ENCODE data around the gene PRCP.
A peak's percentile ranks its signal among the peaks of the same experiment; 100 is the strongest.

PRCP gene

GRCh38 chr11:82787981-82788380, 112.2 kb downstream of the PRCP start:
- DNase-seq = no peak

GRCh38 chr11:82786836-82787235, 113.4 kb downstream of the PRCP start:
- DNase-seq = no peak

- no peak for DNase-seq
Measured at GRCh38 chr11:82786001-82786400, 114.2 kb downstream of the PRCP start.

GRCh38 chr11:82782825-82783374, 117.3 kb downstream of the PRCP start:
- DNase-seq = no peak

DNA sequence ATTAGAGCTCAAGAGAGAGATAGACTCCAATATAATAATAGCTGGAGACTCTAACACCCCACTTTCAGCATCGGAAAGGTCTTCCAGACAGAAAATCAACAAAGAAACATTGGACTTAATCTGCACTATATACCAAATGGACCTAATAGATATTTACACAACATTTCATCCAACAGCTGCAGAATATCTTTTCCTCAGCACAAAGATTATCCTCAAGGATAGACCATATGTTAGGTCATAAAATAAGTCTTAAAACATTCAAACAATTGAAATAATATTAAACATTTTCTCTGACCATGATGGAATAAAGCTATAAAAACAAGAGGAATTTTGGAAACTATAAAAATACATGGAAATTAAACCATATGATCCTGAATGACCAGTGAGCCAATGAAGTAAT, 121.5 kb downstream of the PRCP start:
- DNase-seq = no peak

DNA sequence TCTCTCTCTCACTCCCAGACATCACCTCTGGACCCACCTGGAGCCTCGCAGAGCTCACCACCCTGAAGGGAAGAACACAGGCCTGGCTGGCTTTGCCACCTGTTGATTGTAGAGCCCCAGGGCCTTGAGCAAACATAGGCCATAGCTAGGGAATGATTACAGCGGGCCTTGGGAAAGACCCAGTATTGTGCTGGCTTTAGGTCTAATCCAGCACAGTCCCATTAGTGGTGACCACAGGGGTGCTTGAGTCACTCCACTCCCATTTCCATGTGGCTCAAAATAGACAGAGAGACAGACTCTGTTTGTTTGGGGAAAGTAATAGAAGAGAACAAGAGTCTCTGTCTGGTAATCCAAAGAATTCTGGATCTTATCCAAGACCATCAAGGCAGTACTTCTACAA, 123.9 kb downstream of the PRCP start:
- no peak for DNase-seq

DNA sequence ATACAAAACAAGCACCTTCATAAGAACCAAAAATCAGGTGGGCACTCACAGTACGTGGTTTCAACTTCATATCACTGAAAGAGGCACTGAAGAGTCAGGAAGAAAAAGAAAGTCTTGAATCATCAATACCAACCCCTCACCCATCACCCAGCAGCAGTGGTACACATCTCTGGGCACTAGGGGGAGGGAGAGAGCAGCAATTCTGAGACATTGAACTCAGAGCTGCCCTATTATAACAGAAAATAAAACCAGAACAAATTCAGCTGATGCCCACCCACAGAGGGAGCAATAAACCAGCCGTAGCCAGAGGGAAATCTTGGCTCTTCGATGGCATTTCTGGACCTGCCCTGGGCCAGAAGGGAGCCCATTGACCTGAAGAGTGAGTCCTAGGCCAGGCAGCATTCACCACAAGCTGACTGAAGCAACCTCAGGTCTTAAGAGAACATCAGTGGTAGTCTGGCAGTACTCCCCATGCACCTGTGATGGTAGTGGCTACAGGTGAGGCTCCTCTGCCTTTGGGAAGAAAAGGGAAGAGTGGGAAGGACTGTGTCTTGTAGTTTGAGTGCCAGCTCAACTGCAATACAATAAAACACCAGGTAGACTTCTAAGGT, 124.4 kb downstream of the PRCP start:
- peak in 11 of 56 donors; percentile 8 to 48 (median 25) for DNase-seq

DNA sequence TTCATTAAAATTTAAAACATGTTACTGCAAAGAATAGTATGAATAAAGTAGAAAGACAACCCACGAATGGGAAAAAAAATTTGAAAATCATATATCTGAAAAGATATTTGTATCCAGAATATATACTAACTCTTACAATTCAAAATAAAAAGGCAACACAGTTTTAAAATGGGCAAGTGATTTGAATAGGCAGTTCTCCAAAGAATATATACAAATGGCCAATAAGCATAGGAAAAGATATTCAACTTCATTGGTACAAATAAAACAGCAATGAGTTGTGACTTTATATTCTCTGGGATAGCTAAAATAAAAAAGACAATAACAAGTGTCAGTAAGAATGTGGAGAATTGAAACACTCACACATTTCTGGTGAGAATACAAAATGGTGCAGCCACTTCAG, 125.0 kb downstream of the PRCP start:
- no peak for DNase-seq
